ENCODE results near the gene FAF2. TPM values are rescaled to one million over a fixed set of nuclear protein-coding genes. Genes with fewer than 3 reads are reported as not detected.

The FAF2 gene
- total and polyA plus RNA-seq, 4 donors: 12.7 to 28.3 (median 16.5) TPM

DNA sequence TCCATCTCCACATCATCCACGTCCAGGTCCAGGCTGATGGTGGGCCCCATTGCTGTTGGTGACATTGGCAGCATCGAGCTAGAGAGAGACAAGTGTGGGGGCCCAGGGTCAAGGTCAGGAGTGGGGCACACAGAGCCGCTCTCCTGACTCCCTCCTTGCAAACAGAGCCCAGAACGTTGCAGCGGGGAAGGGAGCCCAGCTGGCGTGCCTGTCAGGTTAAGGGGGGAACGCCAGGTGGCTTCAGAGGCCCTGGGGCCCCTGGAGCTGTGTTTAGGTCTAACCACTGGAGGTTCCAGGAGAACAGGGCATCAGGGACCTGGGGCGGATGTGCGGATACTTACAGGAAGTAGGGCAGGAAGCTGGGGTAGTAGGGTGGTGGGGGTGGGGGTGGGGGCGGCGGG is 81.6 kb downstream of the FAF2 start:
- Histone ChIP-seq H3K27ac (ENCODE audit: low read depth in 1 of 2, low read length in 2 of 2) (no peak overlapping the region), H3K4me3 (ENCODE audit: low read depth in 1 of 3, low read length in 3 of 3) (no peak overlapping the region)
- DNase-seq (ENCODE audit: low spot score): no peak

DNA sequence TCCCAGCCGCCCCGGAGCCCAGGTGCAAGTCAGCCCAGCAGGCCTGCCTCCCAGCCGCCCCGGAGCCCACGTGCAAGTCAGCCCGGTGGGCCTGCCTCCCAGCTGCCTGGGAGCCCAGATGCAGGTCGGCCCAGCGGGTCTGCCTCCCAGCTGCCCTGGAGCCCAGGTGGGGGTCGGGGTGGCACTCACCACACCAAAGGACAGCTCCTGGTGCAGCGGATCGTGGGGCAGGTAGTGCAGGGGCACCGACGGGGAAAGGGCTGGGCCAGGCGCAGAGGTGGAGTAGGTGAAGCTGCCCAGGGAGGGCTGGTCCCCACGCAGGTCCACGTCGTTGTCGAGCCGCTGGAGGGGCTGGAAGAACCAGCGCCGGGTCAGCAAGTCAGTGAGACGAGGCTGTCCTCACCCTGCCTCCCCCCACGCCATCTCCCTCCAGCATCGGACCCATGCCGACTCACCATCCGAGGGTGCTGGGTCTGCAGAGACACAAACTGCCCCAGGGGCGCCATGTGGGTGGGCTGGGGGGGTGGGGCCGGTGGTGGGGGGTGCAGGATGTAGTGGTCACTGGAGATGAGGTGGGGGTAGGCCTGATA is 82.3 kb downstream of the FAF2 start:
- peaks cover 14 to 31% (median 29%) of the 10 kb centered on the region in 4 donors for H3K4me1 ChIP-seq (ENCODE audit: control insufficient read depth in 4 of 4, insufficient read depth in 4 of 4, low read length in 3 of 4)
- no peaks in the 10 kb centered on the region for H3K9me3 ChIP-seq (ENCODE audit: control insufficient read depth in 4 of 4, low read length in 3 of 4)
- no peak overlapping the region for H3K4me3 ChIP-seq (ENCODE audit: low read depth in 1 of 3, low read length in 3 of 3)
- no peak overlapping the region for H3K27ac ChIP-seq (ENCODE audit: low read depth in 1 of 2, low read length in 2 of 2)
- H3K9ac ChIP-seq (ENCODE audit: low read depth in 1 of 2, low read length in 2 of 2): no peak overlapping the region
- no peaks in the 10 kb centered on the region for H3K27me3 ChIP-seq (ENCODE audit: control insufficient read depth in 4 of 4, insufficient read depth in 4 of 4, low read length in 3 of 4)
- no peak for TF ChIP-seq MAX (IDR thresholded peaks at IDR 0.05)
- TF ChIP-seq SP1 (IDR thresholded peaks at IDR 0.05): no peak
- TF ChIP-seq HNF4G (IDR thresholded peaks at IDR 0.05): no peak
- TF ChIP-seq GABPA (IDR thresholded peaks at IDR 0.05 in 1 of 2, conservative IDR thresholded peaks at IDR 0.05 in 1 of 2): no peak
- TF ChIP-seq FOXA1 (IDR thresholded peaks at IDR 0.05): no peak
- no peak for TF ChIP-seq CTCF (IDR thresholded peaks at IDR 0.05; ENCODE audit: low read depth, low read length, missing input control)
- TF ChIP-seq, protein P1, sequence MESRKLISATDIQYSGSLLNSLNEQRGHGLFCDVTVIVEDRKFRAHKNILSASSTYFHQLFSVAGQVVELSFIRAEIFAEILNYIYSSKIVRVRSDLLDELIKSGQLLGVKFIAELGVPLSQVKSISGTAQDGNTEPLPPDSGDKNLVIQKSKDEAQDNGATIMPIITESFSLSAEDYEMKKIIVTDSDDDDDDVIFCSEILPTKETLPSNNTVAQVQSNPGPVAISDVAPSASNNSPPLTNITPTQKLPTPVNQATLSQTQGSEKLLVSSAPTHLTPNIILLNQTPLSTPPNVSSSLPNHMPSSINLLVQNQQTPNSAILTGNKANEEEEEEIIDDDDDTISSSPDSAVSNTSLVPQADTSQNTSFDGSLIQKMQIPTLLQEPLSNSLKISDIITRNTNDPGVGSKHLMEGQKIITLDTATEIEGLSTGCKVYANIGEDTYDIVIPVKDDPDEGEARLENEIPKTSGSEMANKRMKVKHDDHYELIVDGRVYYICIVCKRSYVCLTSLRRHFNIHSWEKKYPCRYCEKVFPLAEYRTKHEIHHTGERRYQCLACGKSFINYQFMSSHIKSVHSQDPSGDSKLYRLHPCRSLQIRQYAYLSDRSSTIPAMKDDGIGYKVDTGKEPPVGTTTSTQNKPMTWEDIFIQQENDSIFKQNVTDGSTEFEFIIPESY (IDR thresholded peaks at IDR 0.05): no peak
- TF ChIP-seq NR2F2 (IDR thresholded peaks at IDR 0.05): no peak
- no peak for TF ChIP-seq YY1 (IDR thresholded peaks at IDR 0.05)
- no peak for TF ChIP-seq EGR1 (IDR thresholded peaks at IDR 0.05; ENCODE audit: low read depth in 2 of 2)
- peaks cover 0 to 42% (median 25%) of the 10 kb centered on the region in 4 donors for H3K36me3 ChIP-seq (ENCODE audit: control insufficient read depth in 4 of 4, insufficient read depth in 3 of 4, low read depth in 1 of 4, low read length in 3 of 4)
- no peak for DNase-seq (ENCODE audit: low spot score)
- WGBS: 82% methylated on average over 28 of the region's 28 CpGs

More for the DNA sequence above, 81.6 kb downstream of the FAF2 start:
- Histone ChIP-seq H3K36me3 (ENCODE audit: control insufficient read depth in 4 of 4, insufficient read depth in 3 of 4, low read depth in 1 of 4, low read length in 3 of 4) (peaks cover 0 to 42% (median 25%) of the 10 kb centered on the region in 4 donors), H3K27me3 (ENCODE audit: control insufficient read depth in 4 of 4, insufficient read depth in 4 of 4, low read length in 3 of 4) (no peaks in the 10 kb centered on the region), H3K4me1 (ENCODE audit: control insufficient read depth in 4 of 4, insufficient read depth in 4 of 4, low read length in 3 of 4) (peaks cover 7 to 24% (median 21%) of the 10 kb centered on the region in 4 donors), H3K9ac (ENCODE audit: low read depth in 1 of 2, low read length in 2 of 2) (no peak overlapping the region), H3K9me3 (ENCODE audit: control insufficient read depth in 4 of 4, low read length in 3 of 4) (no peaks in the 10 kb centered on the region)
- no peak for TF ChIP-seq NR2F2 (IDR thresholded peaks at IDR 0.05)
- no peak for TF ChIP-seq GABPA (IDR thresholded peaks at IDR 0.05 in 1 of 2, conservative IDR thresholded peaks at IDR 0.05 in 1 of 2)
- TF ChIP-seq YY1 (IDR thresholded peaks at IDR 0.05): no peak
- no peak for TF ChIP-seq MAX (IDR thresholded peaks at IDR 0.05)
- no peak for TF ChIP-seq FOXA1 (IDR thresholded peaks at IDR 0.05)
- TF ChIP-seq, protein P2, sequence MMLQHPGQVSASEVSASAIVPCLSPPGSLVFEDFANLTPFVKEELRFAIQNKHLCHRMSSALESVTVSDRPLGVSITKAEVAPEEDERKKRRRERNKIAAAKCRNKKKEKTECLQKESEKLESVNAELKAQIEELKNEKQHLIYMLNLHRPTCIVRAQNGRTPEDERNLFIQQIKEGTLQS (IDR thresholded peaks at IDR 0.05): no peak
- no peak for TF ChIP-seq TAF1 (conservative IDR thresholded peaks at IDR 0.05)
- TF ChIP-seq, protein P1 (IDR thresholded peaks at IDR 0.05): no peak
- no peak for TF ChIP-seq SP1 (IDR thresholded peaks at IDR 0.05)
- no peak for TF ChIP-seq FOXA2 (IDR thresholded peaks at IDR 0.05)
- 75% methylated on average over 11 of the region's 11 CpGs for WGBS

Measured in liver (tissue), 9 donors.